T-helper 2 cell treated with Interferon-gamma antibody and Interleukin-4, amounts not matched to agents 100 ng/mL and 5 ng/mL, for 36 hours (primary cell): ENCODE data around the gene WDR27. TPM values are rescaled to one million over a fixed set of nuclear protein-coding genes. Genes with fewer than 3 reads are reported as not detected.

ENCODE experiments used
- intact Hi-C: fragments of 100-400 bp; cut with micrococcal nuclease; formaldehyde crosslinking; loops from one replicate; pipeline ENCODE4 v1.15.1; 2023
- total RNA-seq: library from RNA; stranded (reverse); gene quantifications from 2 replicates; pipeline ENCODE4 v1.2.3, GENCODE V29; 2022

The WDR27 gene
- total RNA-seq, 1 donor from 2014 or later = 22.8 TPM

- intact Hi-C loops = no loop called here
Measured at GRCh38 chr6:169568314-169569087, 133.3 kb downstream of the WDR27 start.

- intact Hi-C loops = no loop called here
Measured at GRCh38 chr6:169567819-169568218, 134.0 kb downstream of the WDR27 start.

- intact Hi-C loops = no loop called here
Measured at GRCh38 chr6:169566961-169567750, 134.7 kb downstream of the WDR27 start.

GRCh38 chr6:169566319-169566718, 135.5 kb downstream of the WDR27 start:
- intact Hi-C loops = no loop called here

GRCh38 chr6:169564453-169565240, 137.2 kb downstream of the WDR27 start:
- intact Hi-C loops = no loop called here

GRCh38 chr6:169561665-169562064, 140.2 kb downstream of the WDR27 start:
- intact Hi-C loops = no loop called here

- intact Hi-C loops = no loop called here
Measured at GRCh38 chr6:169559592-169559991, 142.2 kb downstream of the WDR27 start.

GRCh38 chr6:169558774-169559441, 142.9 kb downstream of the WDR27 start:
- intact Hi-C loops = no loop called here

GRCh38 chr6:169558378-169558773, 143.5 kb downstream of the WDR27 start:
- intact Hi-C loops = no loop called here

- intact Hi-C loops = no loop called here
Measured at GRCh38 chr6:169557887-169558286, 143.9 kb downstream of the WDR27 start.

- intact Hi-C loops = loop anchor here (1.0 kb wide), 1 partner anchor 27 kb away; no protein-coding TSS in a partner anchor
Measured at GRCh38 chr6:169556758-169557548, 144.9 kb downstream of the WDR27 start.

- intact Hi-C loops = loop anchor here (1.0 kb wide), 1 partner anchor 26 kb away; no protein-coding TSS in a partner anchor
Measured at GRCh38 chr6:169555971-169556617, 145.7 kb downstream of the WDR27 start.

- intact Hi-C loops = no loop called here
Measured at GRCh38 chr6:169545982-169546381, 155.8 kb downstream of the WDR27 start.

- intact Hi-C loops = no loop called here
Measured at GRCh38 chr6:169543704-169544103, 158.1 kb downstream of the WDR27 start.

GRCh38 chr6:169542491-169542890, 159.3 kb downstream of the WDR27 start:
- intact Hi-C loops = no loop called here

GRCh38 chr6:169539176-169539897, 162.5 kb downstream of the WDR27 start:
- intact Hi-C loops = loop anchor here (10.0 kb wide), 1 partner anchor 115 kb away; no protein-coding TSS in a partner anchor

- intact Hi-C loops = loop anchor here (10.0 kb wide), 1 partner anchor 118 kb away; no protein-coding TSS in a partner anchor
Measured at GRCh38 chr6:169536446-169537170, 165.2 kb downstream of the WDR27 start.

- intact Hi-C loops = loop anchor here (5.0 to 10.0 kb wide), 2 partner anchors 121 to 188 kb away; partner anchors contain the start of gene PHF10
Measured at GRCh38 chr6:169534039-169534421, 167.8 kb downstream of the WDR27 start.
